ENCODE measurements around the gene HYI.

DNA sequence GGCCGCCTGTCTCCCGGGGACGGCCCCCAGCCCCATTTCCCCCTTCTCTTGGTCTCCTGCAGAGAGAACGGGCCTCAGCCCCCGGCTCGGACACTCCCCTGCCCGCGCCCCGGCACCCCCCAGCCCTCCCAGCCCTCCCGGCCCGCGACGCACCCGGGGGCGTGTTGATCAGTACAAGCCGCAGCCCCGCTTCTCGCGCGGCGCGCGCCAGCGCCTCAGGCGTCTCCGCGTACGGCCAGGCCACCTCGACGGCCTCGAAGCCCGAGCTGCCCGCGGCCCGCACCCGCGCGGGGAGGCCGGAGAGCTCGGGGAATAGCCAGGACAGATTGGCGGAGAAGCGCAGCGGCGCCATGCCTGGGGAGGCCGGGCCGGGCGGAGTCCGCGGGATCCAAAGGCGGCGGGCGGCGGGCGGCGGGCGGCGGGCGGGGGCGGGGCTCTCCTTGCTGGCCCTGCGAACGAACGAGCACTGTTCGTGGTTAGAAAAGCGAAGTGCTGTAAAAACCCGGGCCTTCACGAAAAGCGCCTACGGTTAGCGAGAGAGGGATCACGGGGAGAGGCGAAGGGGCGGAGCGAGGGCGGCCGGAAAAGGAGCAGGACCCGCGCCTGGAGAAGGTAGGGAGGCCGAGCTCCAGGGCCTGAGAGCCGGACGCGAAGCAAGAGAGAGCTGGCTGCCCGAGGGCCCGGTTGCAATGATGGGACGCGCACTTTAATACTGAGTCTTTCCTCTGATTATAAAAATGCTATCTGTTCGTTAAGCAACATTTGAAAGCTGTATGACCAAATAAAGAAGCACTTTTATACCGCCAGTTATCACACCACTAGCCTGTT is at the start of gene HYI:
- TF ChIP-seq POLR2AphosphoS5 (IDR thresholded peaks at IDR 0.05; ENCODE audit: low read depth, low read length) = peak; percentile 37; the same call in 1 of the 2 replicates
- no peak for TF ChIP-seq EP300 (IDR thresholded peaks at IDR 0.05; ENCODE audit: borderline replicate concordance in 1 of 2, low read depth in 1 of 2, low read length in 1 of 2)
- TF ChIP-seq, protein P1, sequence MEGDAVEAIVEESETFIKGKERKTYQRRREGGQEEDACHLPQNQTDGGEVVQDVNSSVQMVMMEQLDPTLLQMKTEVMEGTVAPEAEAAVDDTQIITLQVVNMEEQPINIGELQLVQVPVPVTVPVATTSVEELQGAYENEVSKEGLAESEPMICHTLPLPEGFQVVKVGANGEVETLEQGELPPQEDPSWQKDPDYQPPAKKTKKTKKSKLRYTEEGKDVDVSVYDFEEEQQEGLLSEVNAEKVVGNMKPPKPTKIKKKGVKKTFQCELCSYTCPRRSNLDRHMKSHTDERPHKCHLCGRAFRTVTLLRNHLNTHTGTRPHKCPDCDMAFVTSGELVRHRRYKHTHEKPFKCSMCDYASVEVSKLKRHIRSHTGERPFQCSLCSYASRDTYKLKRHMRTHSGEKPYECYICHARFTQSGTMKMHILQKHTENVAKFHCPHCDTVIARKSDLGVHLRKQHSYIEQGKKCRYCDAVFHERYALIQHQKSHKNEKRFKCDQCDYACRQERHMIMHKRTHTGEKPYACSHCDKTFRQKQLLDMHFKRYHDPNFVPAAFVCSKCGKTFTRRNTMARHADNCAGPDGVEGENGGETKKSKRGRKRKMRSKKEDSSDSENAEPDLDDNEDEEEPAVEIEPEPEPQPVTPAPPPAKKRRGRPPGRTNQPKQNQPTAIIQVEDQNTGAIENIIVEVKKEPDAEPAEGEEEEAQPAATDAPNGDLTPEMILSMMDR (IDR thresholded peaks at IDR 0.05) = no peak
- no peak; the same call in 1 of the 2 replicates for TF ChIP-seq TAF1 (IDR thresholded peaks at IDR 0.05; ENCODE audit: borderline replicate concordance, low read depth, low read length)
- TF ChIP-seq FOSL2 (IDR thresholded peaks at IDR 0.05; ENCODE audit: borderline replicate concordance, low read depth) = no peak

Data from SK-N-SH (cell line).